WTC11 (cell line): ENCODE measurements around the gene PRKCG.
A peak's percentile ranks its signal among the peaks of the same experiment; 100 is the strongest.

Source experiments
- CBFB ChIP-seq: sonication (generic); formaldehyde crosslinking; IDR thresholded peaks from 2 replicates; pipeline ENCODE4 v1.8.1; 2022; ENCODE audit warnings: mild to moderate bottlenecking, low read depth, missing genetic modification reagents
- CREB1 ChIP-seq: sonication (generic); formaldehyde crosslinking; IDR thresholded peaks from 2 replicates; pipeline ENCODE4 v1.8.0; 2023; ENCODE audit warnings: mild to moderate bottlenecking, missing genetic modification reagents
- ZBTB21 ChIP-seq: sonication (generic); formaldehyde crosslinking; IDR thresholded peaks from 2 replicates; pipeline ENCODE4 v1.8.1; 2023; ENCODE audit warnings: mild to moderate bottlenecking, missing genetic modification reagents, borderline replicate concordance
- TF ChIP-seq, protein P1 (sequence below): fragments of 200-600 bp; IDR thresholded peaks from 2 replicates; pipeline ENCODE4 v1.8.0; 2022; ENCODE audit warnings: antibody characterized with exemption
- TF ChIP-seq, protein P2 (sequence below): sonication (generic); formaldehyde crosslinking; IDR thresholded peaks from 2 replicates; pipeline ENCODE4 v1.8.1; 2022; ENCODE audit warnings: missing genetic modification reagents, borderline replicate concordance
- TF ChIP-seq, protein P3 (sequence below): sonication (generic); formaldehyde crosslinking; IDR thresholded peaks from 2 replicates; pipeline ENCODE4 v1.8.0; 2022; ENCODE audit warnings: mild to moderate bottlenecking, missing genetic modification reagents
- TF ChIP-seq, protein P4 (sequence below): fragments of 250-450 bp; sonication (Bioruptor Pico); IDR thresholded peaks from 2 replicates; pipeline ENCODE4 v1.9.0; 2021; ENCODE audit warnings: moderate library complexity, mild to moderate bottlenecking, inconsistent platforms, borderline replicate concordance

DNA sequence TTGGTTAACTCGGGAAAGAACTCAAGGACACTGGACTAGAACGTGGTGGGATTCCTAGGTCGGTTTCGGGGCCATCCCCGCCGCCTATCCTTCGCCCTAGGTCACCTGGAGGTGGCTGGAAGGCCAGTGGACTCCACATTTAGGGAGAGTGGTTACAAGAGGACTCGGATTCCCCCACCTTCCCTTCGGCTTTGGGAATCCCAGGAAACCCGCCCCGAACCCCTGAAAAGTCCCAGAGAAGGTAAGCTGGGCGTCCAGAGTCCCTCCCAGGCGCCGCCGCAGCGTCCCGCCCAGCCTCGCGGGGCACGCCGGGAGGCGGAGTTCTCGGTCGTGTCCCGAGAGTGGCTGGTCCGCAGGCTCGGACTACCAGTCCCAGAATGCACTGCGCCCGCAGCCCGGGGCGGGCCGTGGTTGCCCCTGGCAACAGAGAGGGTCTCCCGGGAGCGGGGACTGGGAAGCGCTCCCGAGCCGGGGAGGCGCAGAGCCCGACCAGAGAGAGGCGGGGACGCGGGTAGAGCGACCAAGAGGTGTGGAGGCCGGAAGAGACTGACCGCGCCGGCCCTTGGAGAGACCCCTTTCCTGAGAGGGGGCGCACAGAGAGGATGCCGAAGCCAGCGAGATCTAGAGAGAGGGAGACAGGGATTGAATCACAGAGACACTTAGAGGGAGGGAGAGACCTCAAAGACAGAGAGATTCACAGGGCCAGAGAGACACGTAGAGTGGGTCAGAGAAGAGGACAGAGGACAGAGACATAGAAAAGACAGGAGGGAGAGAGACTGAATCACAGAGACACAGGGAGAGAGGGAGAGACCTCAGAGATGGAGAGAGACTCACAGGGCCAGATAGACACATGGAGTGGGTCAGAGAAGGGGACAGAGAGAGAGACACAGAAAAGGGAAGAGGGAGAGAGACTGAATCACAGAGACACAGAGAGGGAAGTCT, 2.6 kb upstream of the PRKCG start:
- TF ChIP-seq, protein P1, sequence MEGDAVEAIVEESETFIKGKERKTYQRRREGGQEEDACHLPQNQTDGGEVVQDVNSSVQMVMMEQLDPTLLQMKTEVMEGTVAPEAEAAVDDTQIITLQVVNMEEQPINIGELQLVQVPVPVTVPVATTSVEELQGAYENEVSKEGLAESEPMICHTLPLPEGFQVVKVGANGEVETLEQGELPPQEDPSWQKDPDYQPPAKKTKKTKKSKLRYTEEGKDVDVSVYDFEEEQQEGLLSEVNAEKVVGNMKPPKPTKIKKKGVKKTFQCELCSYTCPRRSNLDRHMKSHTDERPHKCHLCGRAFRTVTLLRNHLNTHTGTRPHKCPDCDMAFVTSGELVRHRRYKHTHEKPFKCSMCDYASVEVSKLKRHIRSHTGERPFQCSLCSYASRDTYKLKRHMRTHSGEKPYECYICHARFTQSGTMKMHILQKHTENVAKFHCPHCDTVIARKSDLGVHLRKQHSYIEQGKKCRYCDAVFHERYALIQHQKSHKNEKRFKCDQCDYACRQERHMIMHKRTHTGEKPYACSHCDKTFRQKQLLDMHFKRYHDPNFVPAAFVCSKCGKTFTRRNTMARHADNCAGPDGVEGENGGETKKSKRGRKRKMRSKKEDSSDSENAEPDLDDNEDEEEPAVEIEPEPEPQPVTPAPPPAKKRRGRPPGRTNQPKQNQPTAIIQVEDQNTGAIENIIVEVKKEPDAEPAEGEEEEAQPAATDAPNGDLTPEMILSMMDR = no peak
- TF ChIP-seq, protein P2, sequence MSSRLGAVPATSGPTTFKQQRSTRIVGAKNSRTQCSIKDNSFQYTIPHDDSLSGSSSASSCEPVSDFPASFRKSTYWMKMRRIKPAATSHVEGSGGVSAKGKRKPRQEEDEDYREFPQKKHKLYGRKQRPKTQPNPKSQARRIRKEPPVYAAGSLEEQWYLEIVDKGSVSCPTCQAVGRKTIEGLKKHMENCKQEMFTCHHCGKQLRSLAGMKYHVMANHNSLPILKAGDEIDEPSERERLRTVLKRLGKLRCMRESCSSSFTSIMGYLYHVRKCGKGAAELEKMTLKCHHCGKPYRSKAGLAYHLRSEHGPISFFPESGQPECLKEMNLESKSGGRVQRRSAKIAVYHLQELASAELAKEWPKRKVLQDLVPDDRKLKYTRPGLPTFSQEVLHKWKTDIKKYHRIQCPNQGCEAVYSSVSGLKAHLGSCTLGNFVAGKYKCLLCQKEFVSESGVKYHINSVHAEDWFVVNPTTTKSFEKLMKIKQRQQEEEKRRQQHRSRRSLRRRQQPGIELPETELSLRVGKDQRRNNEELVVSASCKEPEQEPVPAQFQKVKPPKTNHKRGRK = no peak
- TF ChIP-seq CBFB (0 out of 2 replicates have a peak, but pooled peaks have one; percentile 57), CREB1 (no peak), ZBTB21 (no peak)
- TF ChIP-seq, protein P3, sequence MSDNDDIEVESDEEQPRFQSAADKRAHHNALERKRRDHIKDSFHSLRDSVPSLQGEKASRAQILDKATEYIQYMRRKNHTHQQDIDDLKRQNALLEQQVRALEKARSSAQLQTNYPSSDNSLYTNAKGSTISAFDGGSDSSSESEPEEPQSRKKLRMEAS = peak; percentile 30; the same call in 1 of the 2 replicates
- TF ChIP-seq, protein P4, sequence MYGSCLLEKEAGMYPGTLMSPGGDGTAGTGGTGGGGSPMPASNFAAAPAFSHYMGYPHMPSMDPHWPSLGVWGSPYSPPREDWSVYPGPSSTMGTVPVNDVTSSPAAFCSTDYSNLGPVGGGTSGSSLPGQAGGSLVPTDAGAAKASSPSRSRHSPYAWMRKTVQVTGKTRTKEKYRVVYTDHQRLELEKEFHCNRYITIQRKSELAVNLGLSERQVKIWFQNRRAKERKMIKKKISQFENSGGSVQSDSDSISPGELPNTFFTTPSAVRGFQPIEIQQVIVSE (CRISPR knock-in tag) = no peak
